GM19043 (cell line): ENCODE measurements around the gene SEMA3G.
A peak's percentile ranks its signal among the peaks of the same experiment; 100 is the strongest.

Experiments
- ATAC-seq: cut with Tn5 transposase; IDR thresholded peaks from one replicate; pipeline ENCODE4 v1.9.1; 2021; ENCODE audit warnings: low read depth; ENCODE audit not compliant: unreplicated experiment

Gene SEMA3G

GRCh38 chr3:52479877-52480575 lies 35.1 kb upstream of the SEMA3G start:
- no peak for ATAC-seq

GRCh38 chr3:52479037-52479876 lies 34.4 kb upstream of the SEMA3G start:
- no peak for ATAC-seq

GRCh38 chr3:52477796-52478095 lies 32.8 kb upstream of the SEMA3G start:
- ATAC-seq: no peak

- ATAC-seq: no peak
Observed at GRCh38 chr3:52477076-52477795, 32.3 kb upstream of the SEMA3G start.

DNA sequence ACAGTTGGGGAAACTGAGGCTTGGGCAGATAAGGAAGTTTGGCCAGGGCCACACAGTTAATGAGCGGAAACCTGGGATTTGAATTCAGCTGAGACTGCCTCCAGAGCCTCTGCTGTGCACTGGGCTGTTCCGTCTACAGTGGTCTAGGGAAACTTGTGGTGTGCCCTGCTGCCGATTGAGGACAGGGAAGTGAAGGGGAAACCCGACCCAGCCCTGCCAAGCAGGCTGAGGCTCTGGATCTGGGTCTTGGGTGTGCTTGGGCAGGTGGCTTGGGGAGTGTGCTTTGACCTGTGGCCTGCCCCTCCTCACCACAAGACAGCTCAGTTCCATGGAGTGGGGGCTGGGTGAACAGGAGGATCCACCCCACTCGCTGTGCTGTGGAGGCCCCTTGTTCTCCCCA lies 28.1 kb upstream of the SEMA3G start:
- no peak for ATAC-seq

DNA sequence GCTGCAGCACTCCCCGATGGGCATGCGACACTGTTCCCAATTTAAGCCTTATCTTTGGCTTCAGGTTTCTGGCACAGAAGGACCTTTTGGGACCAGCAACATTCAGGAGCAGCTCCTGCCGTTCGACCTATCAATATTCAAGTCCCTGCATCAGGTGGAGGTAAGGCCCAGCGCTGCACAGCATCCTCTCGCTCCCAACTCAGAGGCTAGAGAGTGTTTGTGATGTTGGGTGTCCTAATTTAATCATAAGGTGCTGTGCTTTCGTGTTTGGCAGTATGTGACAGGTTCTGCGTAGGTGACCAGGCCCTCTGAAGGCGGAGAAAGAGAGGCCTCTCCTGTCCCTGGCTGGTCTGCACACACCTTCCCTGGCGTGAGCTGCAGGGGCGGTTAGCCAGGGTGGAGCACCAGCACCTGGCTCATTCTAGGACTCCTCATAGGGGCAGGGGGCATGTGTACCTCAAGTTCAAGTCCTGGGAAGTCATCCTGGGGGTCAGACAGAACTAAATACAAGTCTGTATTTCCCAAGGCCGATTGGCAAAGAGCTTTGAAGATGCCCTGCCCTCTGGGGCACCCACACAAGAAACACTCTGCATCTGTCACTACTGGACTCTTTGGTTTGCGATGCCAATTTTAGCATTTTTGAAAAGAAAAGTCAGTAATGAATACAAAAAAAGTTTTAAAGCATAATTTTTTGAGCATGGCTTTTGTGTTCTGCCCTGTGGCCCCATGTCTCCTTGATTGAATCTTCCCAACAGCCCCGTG lies 27.5 kb upstream of the SEMA3G start:
- ATAC-seq: no peak

- ATAC-seq: no peak
Observed at GRCh38 chr3:52471371-52472238, 26.7 kb upstream of the SEMA3G start.

GRCh38 chr3:52470920-52471319 lies 26.0 kb upstream of the SEMA3G start:
- ATAC-seq: no peak

DNA sequence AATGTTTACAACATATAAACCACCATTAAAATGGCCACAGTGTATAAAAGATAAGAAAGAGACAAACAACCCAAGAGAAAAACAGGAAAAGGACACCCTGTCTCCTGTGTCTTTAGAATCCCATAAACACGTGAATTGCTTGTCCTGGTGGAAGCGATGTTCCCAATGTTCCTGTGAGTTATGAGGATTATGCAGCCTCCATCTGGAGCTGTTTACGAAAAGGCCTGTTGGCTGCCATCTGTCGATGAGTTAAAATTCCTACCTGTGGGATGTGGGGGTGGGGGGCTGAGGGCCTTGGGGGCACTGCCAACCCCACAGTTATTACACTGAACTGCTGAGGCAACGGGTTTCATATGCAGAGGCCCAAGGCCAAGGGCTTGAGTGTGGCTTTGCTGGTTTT lies 24.1 kb upstream of the SEMA3G start:
- ATAC-seq: no peak

- no peak for ATAC-seq
Observed at GRCh38 chr3:52468336-52468735, 23.4 kb upstream of the SEMA3G start.

- no peak for ATAC-seq
Observed at GRCh38 chr3:52463416-52463815, 18.5 kb upstream of the SEMA3G start.

- no peak for ATAC-seq
Observed at GRCh38 chr3:52461874-52462273, 17.0 kb upstream of the SEMA3G start.

DNA sequence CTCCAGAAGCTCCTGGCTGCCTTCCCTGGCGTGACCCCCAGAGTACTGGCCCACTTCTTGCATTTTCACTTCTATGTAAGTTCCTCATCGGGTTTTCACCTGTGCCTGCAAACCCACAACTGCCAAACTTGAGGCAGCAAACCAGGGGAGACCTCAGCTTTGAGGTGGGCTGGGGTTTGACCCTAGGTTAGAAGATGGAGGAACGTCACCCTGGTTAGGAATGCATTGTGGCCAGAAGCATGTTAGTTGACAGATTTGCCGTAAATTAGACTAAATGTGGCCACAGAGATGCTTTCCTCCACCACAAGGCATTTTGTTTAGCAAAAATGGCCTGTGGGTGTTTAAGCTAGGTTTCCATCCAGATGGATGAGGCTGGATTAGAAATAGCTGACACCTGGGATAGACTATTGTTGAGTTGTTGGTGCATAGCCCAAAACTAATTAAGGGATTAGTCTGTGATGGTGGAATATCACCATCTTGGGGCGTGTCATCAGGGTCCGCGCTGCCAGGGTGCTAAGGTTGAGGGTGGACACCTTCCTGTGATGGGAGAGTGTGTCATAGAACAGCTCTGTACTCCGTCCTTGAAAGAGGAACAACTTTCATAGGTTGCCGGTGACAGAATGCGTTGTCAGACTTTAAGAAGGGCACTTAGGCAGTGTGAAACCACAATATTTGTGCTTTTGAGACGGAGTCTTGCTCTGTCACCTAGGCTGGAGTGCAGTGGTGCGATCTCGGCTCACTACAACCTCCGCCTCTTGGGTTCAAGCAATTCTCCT lies 14.1 kb upstream of the SEMA3G start:
- no peak for ATAC-seq

GRCh38 chr3:52458031-52458760 lies 13.3 kb upstream of the SEMA3G start:
- no peak for ATAC-seq

- ATAC-seq: no peak
Observed at GRCh38 chr3:52456800-52457183, 11.9 kb upstream of the SEMA3G start.

DNA sequence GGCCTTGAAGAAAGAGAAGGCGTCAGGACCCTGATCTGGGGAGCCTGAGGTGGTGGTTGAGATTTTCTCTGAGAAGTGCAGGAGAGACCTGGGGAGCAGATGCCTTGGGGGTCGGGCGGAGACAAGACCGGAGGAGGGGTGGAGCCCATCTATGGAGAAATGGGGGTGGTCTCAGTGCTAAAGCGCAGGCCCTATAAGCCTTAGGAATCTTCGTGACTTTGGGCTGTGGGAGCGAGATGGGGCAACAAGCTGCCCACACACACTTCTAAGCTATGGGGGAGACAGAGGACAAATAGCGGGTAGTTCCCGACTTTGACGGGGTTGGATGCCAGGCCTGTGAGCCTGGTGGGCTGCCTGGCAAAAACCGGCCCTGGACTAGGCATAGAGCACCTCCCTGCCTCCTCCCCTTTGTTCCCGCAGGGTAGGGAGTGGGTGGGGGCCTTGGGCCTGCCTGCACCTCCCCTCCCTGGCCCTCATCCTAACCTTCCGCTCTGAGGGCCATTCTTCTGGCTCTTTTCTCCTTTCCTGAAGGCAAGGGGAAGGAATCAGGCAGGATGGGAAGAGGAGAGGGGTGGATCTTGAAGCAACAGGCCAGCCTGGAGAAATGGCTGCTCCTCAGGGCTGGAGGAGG lies 11.4 kb upstream of the SEMA3G start:
- ATAC-seq: no peak

DNA sequence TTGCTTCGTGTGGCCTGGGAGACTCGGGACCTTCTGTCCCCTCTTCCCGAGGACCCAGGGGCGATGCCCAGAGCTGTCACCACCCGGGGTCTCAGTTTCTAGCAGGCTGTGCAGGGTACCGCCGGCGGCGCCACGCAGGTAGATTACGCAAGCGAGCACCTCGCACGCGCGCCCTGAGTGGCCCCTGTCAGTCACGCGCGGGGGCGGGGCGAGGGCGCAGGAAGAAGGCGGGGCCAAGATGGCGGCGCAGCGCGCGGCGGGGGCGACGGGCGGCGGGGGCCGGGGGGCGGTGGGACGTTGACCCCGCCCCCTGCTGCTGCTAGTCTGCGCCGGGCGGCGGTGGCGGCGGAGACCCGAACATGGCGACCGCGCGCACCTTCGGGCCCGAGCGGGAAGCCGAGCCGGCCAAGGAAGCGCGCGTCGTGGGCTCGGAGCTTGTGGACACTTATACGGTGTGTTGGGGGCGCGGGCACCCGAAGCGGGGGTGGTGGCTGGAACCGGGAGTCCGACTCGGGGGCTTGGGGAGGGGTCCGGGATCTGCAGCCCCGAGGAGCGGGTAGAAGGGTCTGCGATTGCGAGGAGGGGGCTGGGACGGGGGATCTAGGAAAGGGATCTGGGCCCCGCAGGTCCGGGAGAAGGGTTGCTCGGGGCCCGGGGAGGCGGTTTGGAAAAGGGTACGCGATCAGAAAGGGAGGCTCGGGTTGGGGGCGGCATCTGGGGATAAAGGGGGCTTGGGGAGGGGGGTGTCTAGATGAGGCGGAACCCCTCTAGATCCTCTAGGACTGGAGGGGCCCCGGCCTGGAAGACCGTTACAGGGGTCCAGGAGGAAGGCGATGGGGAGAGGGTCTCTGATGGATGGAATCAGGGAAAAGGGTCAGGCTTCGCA lies 10.6 kb upstream of the SEMA3G start, which contains the start of gene NISCH:
Gene NISCH, plus strand, starts transcription at position 322 of the 886 bp plus-strand sequence. Its CDS starts 38 bp downstream, at position 360.
- ATAC-seq: peak; percentile 80
